Measurements from ENCODE around the gene MTUS2. TPM values are rescaled to one million over a fixed set of nuclear protein-coding genes. Genes with fewer than 3 reads are reported as not detected.

MTUS2 gene
- total RNA-seq (under 1 TPM in 2 of 5 experiments, not detected in 3; 0.05 to 0.83 TPM), polyA plus RNA-seq (not detected), total RNA-seq (not detected)

DNA sequence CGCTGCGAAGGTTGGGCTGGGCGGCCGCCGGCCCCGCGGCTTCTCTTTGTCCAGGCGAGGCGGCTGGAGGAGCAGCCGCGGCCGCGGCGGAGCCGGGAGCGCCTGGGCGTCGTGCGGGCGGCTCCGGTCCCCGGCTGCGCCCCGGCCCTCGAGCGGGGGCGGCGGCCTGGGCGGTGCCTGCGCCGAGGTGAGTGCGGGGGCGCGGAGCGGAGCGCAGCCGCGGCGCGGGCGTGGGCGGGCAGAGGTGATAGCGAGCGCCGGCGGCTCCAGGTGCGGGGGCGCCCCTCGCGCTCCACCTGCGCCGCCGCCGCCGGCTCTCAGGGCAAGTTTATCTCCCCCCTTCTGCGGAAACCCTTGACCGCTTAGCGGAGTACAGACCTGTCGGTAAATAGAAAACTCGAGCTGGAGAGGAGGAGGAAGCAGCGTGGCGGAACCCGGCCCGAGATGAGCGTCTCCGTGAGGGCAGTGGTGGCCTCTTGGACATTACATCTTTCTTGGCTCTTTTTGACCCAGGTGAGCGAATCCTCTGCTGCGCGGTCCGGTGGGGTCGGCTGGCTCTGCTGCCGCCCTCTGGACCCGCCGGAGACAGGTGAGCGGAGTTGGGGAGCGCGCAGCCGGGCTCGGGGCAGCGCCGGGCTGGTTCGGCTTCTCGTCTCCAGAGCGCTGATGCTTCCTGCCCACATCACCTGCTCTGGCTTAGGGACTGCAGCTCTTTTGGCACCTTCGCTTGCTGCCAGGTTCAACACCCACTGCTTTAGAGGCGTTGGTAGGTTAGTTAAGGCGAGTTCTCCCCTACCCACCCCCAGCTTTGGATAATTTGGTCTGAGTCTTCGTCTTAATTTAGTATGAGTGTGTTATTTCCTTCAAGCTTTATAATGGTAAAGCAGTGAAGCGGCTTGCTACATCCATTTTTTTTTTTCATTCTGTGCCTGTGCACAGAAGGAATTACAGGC, at the start of gene MTUS2:
MTUS2 (plus strand) TSS at position 241 of the 953 bp plus-strand sequence.
- no peaks in the 10 kb centered on the region for H3K36me3 ChIP-seq (ENCODE audit: control insufficient read depth in 2 of 3, insufficient read depth in 3 of 3, low read length in 3 of 3)
- no peaks in the 10 kb centered on the region for H3K9me3 ChIP-seq (ENCODE audit: control insufficient read depth in 2 of 3, low read length in 3 of 3)
- Mint-ChIP-seq H3K9me3 (peaks cover 0 to 12% (median 6%) of the 10 kb centered on the region in 11 donors), H3K36me3 (peaks cover 0 to 4% (median 3%) of the 10 kb centered on the region in 5 donors), H3K4me1 (peaks cover 0 to 9% (median 5%) of the 10 kb centered on the region in 7 donors), H3K27me3 (peaks cover 53 to 67% (median 60%) of the 10 kb centered on the region in 5 donors), H3K4me3 (peak within 1 kb of the TSS; percentile 55 to 84 (median 74)), H3K27ac (no peak within 1 kb of the TSS)
- H3K27me3 ChIP-seq (ENCODE audit: control insufficient read depth in 2 of 2, insufficient read depth in 2 of 2, low read length in 2 of 2), result no peaks in the 10 kb centered on the region
- DNase-seq, result peak in 1 of 9 donors; percentile 66
- POLR2A ChIA-PET, result no interaction called here
- no peak within 1 kb of the TSS for H3K27ac ChIP-seq (ENCODE audit: low read depth, low read length)
- H3K4me3 ChIP-seq (ENCODE audit: low read length), result no peak within 1 kb of the TSS
- H3K4me1 ChIP-seq (ENCODE audit: control insufficient read depth in 2 of 2, insufficient read depth in 2 of 2, low read length in 2 of 2), result peaks cover 0 to 5% of the 10 kb centered on the region in 2 donors
- ATAC-seq, result peak; percentile 46
- CTCF ChIA-PET, result interaction anchor here (0.7 to 1.0 kb wide), 2 partner anchors 11 to 542 kb away, joined by 3 read pairs; no protein-coding TSS in a partner anchor
- intact Hi-C loops (cut with micrococcal nuclease), result loop anchor here in 1 of 2 donors (2.0 kb wide), 1 partner anchor 542 kb away; no protein-coding TSS in a partner anchor

DNA sequence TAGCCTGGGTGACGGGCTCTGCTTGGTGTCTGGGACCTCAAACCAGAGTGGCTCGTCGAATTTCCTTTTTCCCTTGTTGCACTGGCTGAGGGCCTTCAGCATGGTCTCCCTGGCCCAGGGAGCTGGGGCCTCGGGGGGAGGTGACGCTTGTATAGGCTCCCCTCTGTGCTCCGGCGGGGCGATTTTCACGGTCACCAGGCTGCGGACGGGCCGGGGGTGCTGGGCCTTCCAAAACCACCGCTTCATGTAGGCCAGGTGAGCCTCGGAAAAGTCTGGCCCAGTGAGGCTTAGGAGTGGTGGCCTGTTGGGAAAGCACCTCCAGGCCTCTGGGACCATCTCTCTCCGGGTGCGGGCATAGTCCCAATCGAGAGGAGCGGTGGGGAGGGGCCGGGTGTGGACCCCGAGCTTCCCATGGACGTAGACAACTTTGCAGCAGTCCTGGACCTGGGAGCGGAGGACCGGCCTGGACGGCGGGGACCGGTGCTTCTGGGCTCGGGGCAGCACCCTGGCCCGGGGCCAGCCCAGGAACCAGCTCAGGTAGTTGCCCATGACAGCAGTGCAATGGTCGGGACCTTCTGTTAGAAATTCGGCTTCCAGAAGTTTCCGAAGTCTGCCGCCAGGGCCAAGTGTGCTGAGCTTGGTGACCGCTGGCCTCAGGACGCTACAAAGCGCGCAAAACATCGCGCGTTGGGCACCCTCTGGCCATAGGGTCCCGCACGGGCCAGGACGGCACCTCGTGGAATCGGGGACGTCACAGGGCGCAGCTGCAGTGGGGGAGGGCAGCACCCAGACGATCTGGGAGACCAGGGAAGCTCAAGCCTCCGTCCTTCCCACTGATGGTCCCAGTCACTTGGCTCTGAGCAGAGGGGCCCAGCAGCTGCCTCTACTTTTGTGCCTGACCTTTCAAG, 41.6 kb upstream of the MTUS2 start:
- Histone ChIP-seq H3K4me3 (ENCODE audit: low read length) (no peak overlapping the region), H3K9me3 (ENCODE audit: control insufficient read depth in 2 of 3, low read length in 3 of 3) (no peaks in the 10 kb centered on the region), H3K4me1 (ENCODE audit: control insufficient read depth in 2 of 2, insufficient read depth in 2 of 2, low read length in 2 of 2) (no peaks in the 10 kb centered on the region), H3K27me3 (ENCODE audit: control insufficient read depth in 2 of 2, insufficient read depth in 2 of 2, low read length in 2 of 2) (no peaks in the 10 kb centered on the region), H3K27ac (ENCODE audit: low read depth, low read length) (no peak overlapping the region), H3K36me3 (ENCODE audit: control insufficient read depth in 2 of 3, insufficient read depth in 3 of 3, low read length in 3 of 3) (no peaks in the 10 kb centered on the region)
- ATAC-seq (no peak), DNase-seq (no peak)
- Mint-ChIP-seq H3K36me3 (peaks cover 0 to 12% (median 0%) of the 10 kb centered on the region in 5 donors), H3K9me3 (peaks cover 1 to 26% (median 6%) of the 10 kb centered on the region in 11 donors), H3K4me1 (no peaks in the 10 kb centered on the region), H3K27ac (no peak overlapping the region), H3K4me3 (no peak overlapping the region), H3K27me3 (peaks cover 17 to 39% (median 20%) of the 10 kb centered on the region in 5 donors)
- CTCF ChIA-PET, result interaction anchor here (0.5 kb wide), 1 partner anchor 138 kb away, joined by 3 read pairs; no protein-coding TSS in a partner anchor
- POLR2A ChIA-PET, result interaction anchor here (0.6 kb wide), 1 partner anchor 146 kb away, joined by 3 read pairs; no protein-coding TSS in a partner anchor
- intact Hi-C loops (cut with micrococcal nuclease), result no loop called here

GRCh38 chr13:28792992-28793391, 27.1 kb upstream of the MTUS2 start:
- Mint-ChIP-seq H3K4me3 (no peak overlapping the region), H3K9me3 (peaks cover 0 to 1% (median 0%) of the 10 kb centered on the region in 11 donors), H3K36me3 (no peaks in the 10 kb centered on the region), H3K27me3 (peaks cover 16 to 42% (median 30%) of the 10 kb centered on the region in 5 donors), H3K4me1 (peaks cover 0 to 6% (median 4%) of the 10 kb centered on the region in 7 donors), H3K27ac (no peak overlapping the region)
- ChIA-PET CTCF (no interaction called here), POLR2A (no interaction called here)
- H3K4me3 ChIP-seq (ENCODE audit: low read length), result no peak overlapping the region
- no peaks in the 10 kb centered on the region for H3K4me1 ChIP-seq (ENCODE audit: control insufficient read depth in 2 of 2, insufficient read depth in 2 of 2, low read length in 2 of 2)
- no peak for ATAC-seq
- no peaks in the 10 kb centered on the region for H3K27me3 ChIP-seq (ENCODE audit: control insufficient read depth in 2 of 2, insufficient read depth in 2 of 2, low read length in 2 of 2)
- H3K9me3 ChIP-seq (ENCODE audit: control insufficient read depth in 2 of 3, low read length in 3 of 3), result no peaks in the 10 kb centered on the region
- no peak overlapping the region for H3K27ac ChIP-seq (ENCODE audit: low read depth, low read length)
- intact Hi-C loops (cut with micrococcal nuclease), result loop anchor here in 1 of 2 donors (10.0 kb wide), 1 partner anchor 298 kb away; the partner anchor contains the start of gene FLT1
- no peaks in the 10 kb centered on the region for H3K36me3 ChIP-seq (ENCODE audit: control insufficient read depth in 2 of 3, insufficient read depth in 3 of 3, low read length in 3 of 3)
- no peak for DNase-seq

DNA sequence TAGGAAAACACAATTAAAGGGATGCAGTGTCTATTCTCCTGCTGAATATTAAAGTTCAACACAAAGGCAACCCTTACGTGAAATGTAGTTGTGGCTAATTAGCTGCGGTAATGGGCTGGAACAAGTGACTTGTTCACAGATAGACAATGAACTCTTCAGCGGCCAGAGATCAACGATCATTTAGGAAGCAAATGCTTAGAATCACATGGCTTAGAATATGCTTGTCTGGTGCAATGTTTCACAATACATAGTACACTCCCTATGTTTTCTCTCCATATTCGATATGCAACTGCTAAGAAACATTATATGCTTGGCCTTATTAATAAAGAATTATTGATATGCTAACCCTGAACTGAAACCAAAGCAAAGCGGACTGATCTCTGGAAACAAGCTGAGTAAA, 25.7 kb upstream of the MTUS2 start:
- H3K36me3 Mint-ChIP-seq, result no peaks in the 10 kb centered on the region
- DNase-seq, result no peak
- H3K4me3 ChIP-seq (ENCODE audit: low read length), result no peak overlapping the region
- H3K36me3 ChIP-seq (ENCODE audit: control insufficient read depth in 2 of 3, insufficient read depth in 3 of 3, low read length in 3 of 3), result no peaks in the 10 kb centered on the region
- peaks cover 0 to 1% (median 0%) of the 10 kb centered on the region in 11 donors for H3K9me3 Mint-ChIP-seq
- intact Hi-C loops (cut with micrococcal nuclease), result loop anchor here in 1 of 2 donors (10.0 kb wide), 1 partner anchor 300 kb away; the partner anchor contains the start of gene FLT1
- H3K27ac ChIP-seq (ENCODE audit: low read depth, low read length), result no peak overlapping the region
- H3K27ac Mint-ChIP-seq, result no peak overlapping the region
- CTCF ChIA-PET, result interaction anchor here (1.0 kb wide), 1 partner anchor 470 kb away, joined by 3 read pairs; no protein-coding TSS in a partner anchor
- peaks cover 12 to 42% (median 33%) of the 10 kb centered on the region in 5 donors for H3K27me3 Mint-ChIP-seq
- POLR2A ChIA-PET, result no interaction called here
- no peaks in the 10 kb centered on the region for H3K9me3 ChIP-seq (ENCODE audit: control insufficient read depth in 2 of 3, low read length in 3 of 3)
- peaks cover 0 to 6% (median 4%) of the 10 kb centered on the region in 7 donors for H3K4me1 Mint-ChIP-seq
- H3K27me3 ChIP-seq (ENCODE audit: control insufficient read depth in 2 of 2, insufficient read depth in 2 of 2, low read length in 2 of 2), result no peaks in the 10 kb centered on the region
- ATAC-seq, result no peak
- no peaks in the 10 kb centered on the region for H3K4me1 ChIP-seq (ENCODE audit: control insufficient read depth in 2 of 2, insufficient read depth in 2 of 2, low read length in 2 of 2)
- no peak overlapping the region for H3K4me3 Mint-ChIP-seq

DNA sequence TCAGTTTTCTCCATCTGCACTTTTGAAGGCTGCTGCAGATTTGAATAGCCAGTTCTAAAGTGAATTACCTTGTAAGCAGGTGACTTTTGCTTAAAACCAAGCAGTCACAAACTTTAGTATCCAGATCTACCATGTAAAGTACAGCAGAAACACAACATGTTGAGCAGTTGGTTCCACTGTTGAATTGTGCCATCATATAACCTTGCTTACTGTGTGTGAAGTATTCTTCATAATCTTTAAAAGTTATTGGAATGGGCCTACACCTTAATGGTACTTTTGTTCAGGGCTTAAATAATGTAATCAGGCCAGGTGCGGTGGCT, 23.2 kb upstream of the MTUS2 start:
- Histone ChIP-seq H3K27me3 (ENCODE audit: control insufficient read depth in 2 of 2, insufficient read depth in 2 of 2, low read length in 2 of 2) (no peaks in the 10 kb centered on the region), H3K9me3 (ENCODE audit: control insufficient read depth in 2 of 3, low read length in 3 of 3) (no peaks in the 10 kb centered on the region), H3K4me1 (ENCODE audit: control insufficient read depth in 2 of 2, insufficient read depth in 2 of 2, low read length in 2 of 2) (no peaks in the 10 kb centered on the region), H3K27ac (ENCODE audit: low read depth, low read length) (no peak overlapping the region), H3K4me3 (ENCODE audit: low read length) (no peak overlapping the region), H3K36me3 (ENCODE audit: control insufficient read depth in 2 of 3, insufficient read depth in 3 of 3, low read length in 3 of 3) (no peaks in the 10 kb centered on the region)
- no peak for ATAC-seq
- POLR2A ChIA-PET, result interaction anchor here (0.6 kb wide), 1 partner anchor 644 kb away, joined by 3 read pairs; no protein-coding TSS in a partner anchor
- no peak for DNase-seq
- CTCF ChIA-PET, result interaction anchor here (0.7 to 1.3 kb wide), 2 partner anchors 473 to 1262 kb away, joined by 8 to 16 read pairs; no protein-coding TSS in a partner anchor
- Mint-ChIP-seq H3K27ac (peak overlapping the region in 1 of 9 donors; percentile 18), H3K4me1 (peaks cover 0 to 6% (median 4%) of the 10 kb centered on the region in 7 donors), H3K27me3 (peaks cover under 1 to 31% (median 24%) of the 10 kb centered on the region in 5 donors), H3K4me3 (peak overlapping the region in 2 of 10 donors; percentile 54 to 55), H3K9me3 (peaks cover 0 to 1% (median 0%) of the 10 kb centered on the region in 11 donors), H3K36me3 (no peaks in the 10 kb centered on the region)
- intact Hi-C loops (cut with micrococcal nuclease), result loop anchor here (1.0 to 10.0 kb wide), 8 partner anchors 78 to 1434 kb away; partner anchors contain the start of genes FLT1 (in 1 of the 2) and SLC46A3 (in 1 of the 2)
